T-helper 1 cell treated with Interleukin-12 subunit alpha and Interleukin-12 subunit beta and Interleukin-4 antibody, amounts not matched to agents 30 ng/mL and 1 ng/mL, for 36 hours (primary cell): ENCODE measurements around the gene PRMT9. TPM values are rescaled to one million over a fixed set of nuclear protein-coding genes. Genes with fewer than 3 reads are reported as not detected.

Experiments
- intact Hi-C: fragments of 100-400 bp; cut with micrococcal nuclease; formaldehyde crosslinking; loops from one replicate; pipeline ENCODE4 v1.15.1; 2024
- total RNA-seq: library from RNA; stranded (reverse); gene quantifications from 2 replicates; pipeline ENCODE4 v1.2.3, GENCODE V29; 2022

PRMT9 gene
- total RNA-seq, 1 donor from 2014 or later = 10.1 TPM

DNA sequence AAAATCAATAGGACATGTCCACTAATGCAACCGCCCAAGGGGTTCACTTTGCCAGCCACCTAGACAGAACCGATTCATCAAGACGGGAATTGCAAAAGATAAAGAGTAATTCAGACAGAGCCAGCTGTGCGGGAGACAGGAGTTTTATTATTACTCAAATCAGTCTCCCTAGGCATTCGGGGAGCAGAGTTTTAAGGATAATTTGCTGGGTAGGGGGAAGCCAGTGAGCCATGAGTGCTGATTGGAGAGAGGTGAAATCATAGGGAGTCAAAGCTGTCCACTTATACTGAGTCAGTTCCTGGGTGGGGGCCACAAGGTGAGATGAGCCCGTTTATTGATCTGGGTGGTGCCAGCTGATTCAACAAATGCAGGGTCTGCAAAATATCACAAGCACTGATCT lies 58.2 kb downstream of the PRMT9 start:
- intact Hi-C loops = no loop called here

- intact Hi-C loops = loop anchor here (1.0 kb wide), 1 partner anchor 9 kb away; no protein-coding TSS in a partner anchor
Measured at GRCh38 chr4:147620315-147620714, 63.6 kb downstream of the PRMT9 start.

DNA sequence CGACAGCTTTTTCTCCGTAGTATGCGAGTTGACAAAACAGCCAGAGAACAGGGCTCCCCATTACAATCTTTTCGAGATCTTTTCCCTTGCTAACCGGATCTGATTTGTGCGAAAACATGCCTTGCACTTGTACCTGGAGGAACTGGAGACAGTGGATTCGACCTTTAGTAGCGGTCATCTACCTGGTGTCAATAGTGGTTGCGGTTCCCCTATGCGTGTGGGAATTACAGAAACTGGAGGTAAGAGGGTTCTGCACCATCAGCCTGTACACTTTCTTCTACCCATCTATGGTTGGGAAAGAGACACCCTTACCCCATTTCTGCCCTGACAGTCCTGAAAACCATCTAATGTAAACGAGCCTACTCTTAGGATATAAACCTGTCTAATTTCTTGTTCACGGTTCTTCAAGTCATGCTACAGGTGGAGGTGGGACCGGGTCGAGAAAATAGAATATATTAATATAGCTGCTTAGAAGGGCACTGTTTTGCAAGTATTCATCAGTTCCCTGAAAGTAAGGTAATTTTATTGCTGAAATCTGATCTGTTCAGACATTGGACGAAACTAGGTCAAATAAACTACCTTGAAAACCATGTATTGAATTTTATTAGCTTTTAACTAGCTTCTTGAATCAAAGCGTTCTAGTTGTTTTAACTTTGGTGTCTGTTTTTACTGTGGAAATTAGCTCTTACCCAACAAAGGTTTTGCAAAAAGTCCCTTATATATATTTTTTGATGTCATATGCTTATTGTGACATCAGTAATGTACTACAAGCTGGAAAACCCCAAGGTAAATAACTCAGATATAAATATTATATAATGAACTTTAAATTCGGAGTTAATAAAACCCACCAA lies 65.9 kb downstream of the PRMT9 start:
- intact Hi-C loops = loop anchor here (1.0 to 10.0 kb wide), 16 partner anchors 66 to 2003 kb away; partner anchors contain the start of genes ARHGAP10, LSM6, MMAA and NR3C2

- intact Hi-C loops = loop anchor here (1.0 to 10.0 kb wide), 16 partner anchors 67 to 2003 kb away; partner anchors contain the start of genes ARHGAP10, LSM6, MMAA and NR3C2
Measured at GRCh38 chr4:147617173-147617840, 66.7 kb downstream of the PRMT9 start, which contains the start of gene TMEM184C. Gene TMEM184C, plus strand, starts transcription at chr4:147617397. Its CDS starts 560 bp downstream, at chr4:147617957.

DNA sequence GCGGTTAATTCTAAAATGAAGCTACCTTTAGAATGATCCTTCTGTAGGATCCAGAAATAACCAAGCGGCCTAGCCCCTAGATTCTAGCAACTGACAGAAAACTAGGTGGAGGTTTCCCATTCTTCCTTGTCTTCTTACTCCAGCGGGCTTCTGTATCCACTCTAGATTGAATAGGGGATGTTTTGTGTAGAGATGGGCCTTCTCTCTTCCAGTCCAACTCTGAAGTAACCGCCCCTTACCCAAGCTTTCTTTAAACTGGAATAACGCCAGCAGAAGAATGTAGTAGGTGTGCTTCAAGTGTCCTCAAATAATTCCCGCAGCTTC lies 67.2 kb downstream of the PRMT9 start:
- intact Hi-C loops = loop anchor here (1.0 to 10.0 kb wide), 16 partner anchors 67 to 2002 kb away; partner anchors contain the start of genes ARHGAP10, LSM6, MMAA and NR3C2

DNA sequence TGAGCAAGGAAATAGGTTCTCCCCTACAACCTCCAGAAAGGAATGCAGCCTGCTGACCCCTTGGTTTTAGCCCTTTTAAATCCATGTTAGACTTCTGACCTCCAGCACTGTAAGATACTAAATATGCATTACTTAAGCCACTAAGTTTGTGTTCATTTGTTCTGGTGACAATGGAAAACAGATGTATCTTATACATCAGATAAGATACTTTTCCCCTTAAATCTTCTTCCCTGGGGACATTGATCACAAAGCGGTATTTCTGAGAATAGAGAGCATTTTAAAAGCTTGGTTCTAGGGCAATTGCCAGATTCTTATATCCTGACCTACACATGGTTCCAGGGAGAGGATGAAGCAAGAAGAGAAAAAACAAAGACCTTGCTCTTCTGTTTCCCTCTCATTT lies 73.3 kb downstream of the PRMT9 start:
- intact Hi-C loops = loop anchor here (10.0 kb wide), 2 partner anchors 1436 to 1996 kb away; partner anchors contain the start of genes LSM6 and MMAA

DNA sequence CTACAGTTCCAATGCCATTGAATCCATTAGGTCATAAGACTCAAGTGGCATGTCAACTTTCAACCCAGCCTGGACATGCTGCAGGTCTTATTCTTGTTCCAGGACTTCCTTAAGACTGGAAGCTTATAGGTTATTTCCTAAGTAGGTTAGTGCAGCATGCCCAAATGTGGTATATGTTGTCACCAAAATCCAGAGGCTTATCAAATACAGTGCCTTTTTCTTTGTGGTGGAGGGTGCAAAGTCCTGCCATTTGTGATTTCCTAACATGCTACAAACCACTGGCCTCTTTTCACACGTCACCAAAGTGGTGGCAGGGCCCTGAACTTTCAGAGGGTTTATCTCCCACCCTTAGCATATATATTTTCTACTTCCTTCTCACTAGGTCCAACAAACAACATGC lies 76.5 kb downstream of the PRMT9 start:
- intact Hi-C loops = no loop called here

- intact Hi-C loops = no loop called here
Measured at GRCh38 chr4:147605499-147605898, 78.5 kb downstream of the PRMT9 start.

DNA sequence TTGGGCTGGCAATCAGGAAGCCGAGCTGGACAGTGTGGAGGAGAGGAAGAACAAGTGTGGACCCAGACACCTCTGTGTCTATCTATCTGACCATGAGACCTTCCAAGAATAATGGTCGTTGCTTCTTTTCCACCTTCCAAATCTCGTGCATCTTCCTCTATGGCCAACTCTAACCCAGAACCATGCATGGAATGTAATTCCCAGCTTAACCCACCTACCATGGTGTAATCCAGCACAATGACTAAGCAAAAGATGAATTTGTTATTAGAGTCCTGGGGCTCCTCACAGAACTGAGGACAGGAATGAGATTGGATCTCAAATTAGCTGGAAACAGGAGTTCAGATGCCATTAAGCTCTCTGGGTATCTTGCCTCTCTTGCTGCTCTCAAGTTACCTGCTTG lies 84.2 kb downstream of the PRMT9 start:
- intact Hi-C loops = loop anchor here (10.0 kb wide), 1 partner anchor 1265 kb away; no protein-coding TSS in a partner anchor

DNA sequence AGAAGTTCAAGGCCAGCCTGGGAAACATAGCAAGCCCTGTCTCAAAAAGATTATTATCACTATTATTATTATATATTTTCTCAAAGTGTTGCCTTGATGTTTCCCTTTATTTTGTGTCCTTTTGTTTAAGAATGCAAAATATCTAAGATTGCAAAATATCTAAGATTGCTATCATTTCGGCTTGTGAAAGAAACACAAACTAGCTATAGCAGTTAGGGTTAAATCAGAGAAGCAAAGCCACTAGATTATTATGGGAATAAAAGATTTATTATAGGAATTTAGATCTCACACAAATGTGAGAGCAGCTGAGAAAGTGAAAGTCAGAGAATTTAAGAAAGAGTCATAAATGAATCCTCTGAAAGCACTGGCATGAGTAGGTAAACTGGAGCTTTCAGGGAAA lies 84.8 kb downstream of the PRMT9 start:
- intact Hi-C loops = loop anchor here (10.0 kb wide), 1 partner anchor 1264 kb away; no protein-coding TSS in a partner anchor

DNA sequence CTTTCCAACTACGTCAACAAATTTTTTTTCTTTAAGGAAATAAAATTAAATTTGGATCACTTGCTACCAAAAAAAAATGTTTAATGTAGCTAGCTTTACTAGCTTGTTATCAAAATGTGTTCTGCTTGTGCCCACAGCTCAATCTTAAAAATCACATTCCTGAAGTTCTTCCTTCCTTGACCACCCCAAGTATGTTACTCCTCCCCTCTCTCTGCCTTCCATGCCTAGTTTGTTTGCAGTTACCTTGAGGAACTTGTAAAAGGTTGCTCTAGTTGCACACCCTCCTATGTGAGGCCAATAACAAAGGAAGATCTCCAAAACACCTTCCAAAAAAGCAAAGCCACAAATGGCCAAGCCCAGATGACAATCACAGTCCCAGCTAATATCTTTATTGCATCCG lies 86.4 kb downstream of the PRMT9 start:
- intact Hi-C loops = loop anchor here (10.0 kb wide), 1 partner anchor 1263 kb away; no protein-coding TSS in a partner anchor

GRCh38 chr4:147596981-147597380 lies 87.0 kb downstream of the PRMT9 start:
- intact Hi-C loops = loop anchor here (1.0 to 10.0 kb wide), 2 partner anchors 270 to 1262 kb away; no protein-coding TSS in a partner anchor

DNA sequence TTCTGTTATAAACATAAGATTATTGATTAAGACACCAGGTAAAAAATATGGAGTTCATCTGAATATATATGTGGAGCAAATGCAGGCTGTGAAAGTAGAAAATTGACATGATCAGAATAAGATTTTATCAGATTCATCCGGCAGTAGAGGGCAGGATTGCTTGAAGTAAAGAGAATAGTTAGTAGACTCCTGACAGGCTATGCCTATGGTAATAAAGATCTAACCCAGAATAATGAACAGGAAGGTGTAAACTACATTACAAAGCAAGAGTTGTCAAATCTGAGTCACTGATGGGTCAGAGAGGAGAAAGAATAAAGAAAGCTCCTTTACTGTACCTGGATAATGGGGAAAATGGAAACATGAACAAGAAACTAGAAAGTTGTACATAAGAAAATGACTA lies 87.6 kb downstream of the PRMT9 start:
- intact Hi-C loops = loop anchor here (1.0 to 10.0 kb wide), 2 partner anchors 271 to 1262 kb away; no protein-coding TSS in a partner anchor

DNA sequence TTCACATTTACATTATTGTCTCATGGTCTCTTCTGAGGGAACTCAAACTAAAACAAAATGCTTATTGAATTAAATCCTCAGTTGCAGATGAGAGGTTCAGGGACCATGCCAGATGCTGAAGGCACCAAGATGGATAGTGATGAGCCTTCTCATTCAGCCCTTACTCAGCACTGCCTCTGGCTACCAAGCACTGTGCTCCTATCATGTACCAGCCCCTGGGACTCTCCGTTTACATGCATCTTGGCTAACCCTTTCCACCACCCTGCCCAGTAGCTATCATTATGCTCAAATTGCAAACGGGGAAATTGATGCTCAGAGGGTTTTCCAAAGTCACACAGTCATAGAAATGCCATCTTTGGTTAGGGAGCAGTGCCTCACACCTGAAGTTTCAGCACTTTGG lies 89.4 kb downstream of the PRMT9 start:
- intact Hi-C loops = loop anchor here (10.0 kb wide), 1 partner anchor 1260 kb away; no protein-coding TSS in a partner anchor

DNA sequence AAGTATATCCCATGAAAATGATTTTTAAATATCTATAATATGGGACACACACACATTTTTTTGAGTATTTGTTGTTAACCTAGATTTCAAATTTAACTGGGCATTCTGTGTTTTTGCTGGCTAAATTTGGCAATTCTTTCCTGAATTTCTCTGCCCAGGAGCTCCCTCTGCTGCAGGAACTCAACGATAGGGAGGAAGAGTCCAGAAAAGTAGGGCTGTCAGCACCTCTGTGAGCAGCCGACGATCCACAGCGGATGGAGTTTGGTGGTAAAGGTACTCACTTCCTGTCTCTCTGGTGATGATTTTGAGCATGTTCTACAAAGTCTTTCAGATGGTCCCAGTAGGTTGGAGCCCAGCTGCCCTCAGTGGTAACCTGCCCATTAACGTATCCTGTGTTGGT lies 89.9 kb downstream of the PRMT9 start:
- intact Hi-C loops = loop anchor here (10.0 kb wide), 1 partner anchor 1259 kb away; no protein-coding TSS in a partner anchor

DNA sequence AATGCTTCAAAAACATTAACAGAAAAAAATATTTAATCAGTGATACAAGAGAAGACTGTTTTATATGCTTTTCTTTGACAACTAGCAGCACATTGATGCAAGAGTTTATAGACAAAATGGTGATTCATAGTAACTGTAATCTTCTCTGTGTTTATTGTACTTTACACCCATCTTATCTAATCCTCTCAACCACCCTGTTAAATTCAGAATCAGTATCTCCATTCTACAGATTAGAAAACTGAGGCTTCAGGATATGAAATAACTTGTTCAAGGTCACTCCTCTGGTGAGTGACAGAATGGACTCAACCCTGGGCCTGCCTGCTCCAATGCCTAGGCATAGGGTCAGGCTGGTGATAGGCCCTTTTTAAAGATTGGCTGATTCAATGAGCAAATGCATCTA lies 92.9 kb downstream of the PRMT9 start:
- intact Hi-C loops = loop anchor here (10.0 kb wide), 1 partner anchor 1256 kb away; no protein-coding TSS in a partner anchor

DNA sequence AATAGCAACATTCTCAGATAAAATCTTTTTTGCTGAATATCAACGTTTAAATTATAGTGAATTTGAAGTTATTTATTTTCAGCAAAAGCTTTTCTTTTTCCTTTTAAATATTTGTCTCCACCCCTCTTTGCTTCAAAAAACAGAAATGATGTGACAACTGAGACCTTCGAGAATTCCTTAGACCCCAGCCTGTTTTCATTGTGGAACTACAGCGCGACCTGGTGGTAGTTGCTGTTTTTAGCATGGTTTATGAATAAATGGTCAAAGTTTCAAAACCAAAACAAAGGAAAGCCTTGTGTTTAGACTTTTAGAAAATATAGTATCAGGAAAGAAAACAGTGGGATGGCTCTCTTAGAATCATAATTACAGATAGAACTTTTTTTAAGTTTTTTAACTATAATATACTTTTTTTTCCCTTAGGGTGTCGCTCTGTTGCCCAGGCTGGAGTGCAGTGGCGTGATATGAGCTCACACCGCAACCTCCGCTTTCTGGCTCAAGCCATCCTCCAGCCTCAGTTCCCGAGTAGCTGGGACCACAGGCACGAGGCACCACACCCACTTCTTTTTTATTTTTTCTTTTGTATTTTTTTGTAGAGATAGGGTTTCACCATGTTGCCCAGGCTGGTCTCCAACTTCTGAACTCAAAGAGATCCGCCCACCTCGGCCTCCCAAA lies 93.6 kb downstream of the PRMT9 start:
- intact Hi-C loops = loop anchor here (1.0 to 10.0 kb wide), 5 partner anchors 71 to 1256 kb away; no protein-coding TSS in a partner anchor

- intact Hi-C loops = no loop called here
Measured at GRCh38 chr4:147589586-147589985, 94.4 kb downstream of the PRMT9 start.
